ENCODE results near the gene NUDCD3. TPM values are rescaled to one million over a fixed set of nuclear protein-coding genes. Genes with fewer than 3 reads are reported as not detected.

The NUDCD3 gene
- polyA plus RNA-seq, 1 experiment = 61.4 TPM

GRCh38 chr7:44441079-44441478 is 49.4 kb downstream of the NUDCD3 start:
- no peak for DNase-seq (ENCODE audit: low read depth, low spot score)
- no peak overlapping the region for H3K4me3 ChIP-seq (ENCODE audit: low read depth, low read length)
- TF ChIP-seq CTCF (IDR thresholded peaks at IDR 0.05; ENCODE audit: low read depth, low read length) = no peak
- POLR2A ChIA-PET = interaction anchor here (0.5 kb wide), 1 partner anchor 9 kb away, joined by 4 read pairs; no protein-coding TSS in a partner anchor
- CTCF ChIA-PET = interaction anchor here (0.6 kb wide), 1 partner anchor 25 kb away, joined by 3 read pairs; no protein-coding TSS in a partner anchor
- H3K27me3 ChIP-seq (ENCODE audit: control insufficient read depth, insufficient read depth, low read length) = no peaks in the 10 kb centered on the region
- H3K9me3 ChIP-seq (ENCODE audit: control insufficient read depth, insufficient read depth, low read length) = no peaks in the 10 kb centered on the region
- no peak overlapping the region for H3K27ac ChIP-seq (ENCODE audit: low read depth, low read length)

- H3K4me3 ChIP-seq (ENCODE audit: low read depth, low read length) = no peak overlapping the region
- H3K9me3 ChIP-seq (ENCODE audit: control insufficient read depth, insufficient read depth, low read length) = no peaks in the 10 kb centered on the region
- POLR2A ChIA-PET = no interaction called here
- no peak for TF ChIP-seq CTCF (IDR thresholded peaks at IDR 0.05; ENCODE audit: low read depth, low read length)
- H3K27ac ChIP-seq (ENCODE audit: low read depth, low read length) = no peak overlapping the region
- H3K27me3 ChIP-seq (ENCODE audit: control insufficient read depth, insufficient read depth, low read length) = no peaks in the 10 kb centered on the region
- CTCF ChIA-PET = interaction anchor here (0.6 kb wide), 2 partner anchors 25 to 94 kb away, joined by 3 read pairs; no protein-coding TSS in a partner anchor
- no peak for DNase-seq (ENCODE audit: low read depth, low spot score)
Observed at GRCh38 chr7:44440577-44441078, 49.8 kb downstream of the NUDCD3 start.

GRCh38 chr7:44439926-44440325 is 50.5 kb downstream of the NUDCD3 start:
- Histone ChIP-seq H3K4me3 (ENCODE audit: low read depth, low read length) (no peak overlapping the region), H3K27ac (ENCODE audit: low read depth, low read length) (no peak overlapping the region), H3K27me3 (ENCODE audit: control insufficient read depth, insufficient read depth, low read length) (no peaks in the 10 kb centered on the region), H3K9me3 (ENCODE audit: control insufficient read depth, insufficient read depth, low read length) (no peaks in the 10 kb centered on the region)
- ChIA-PET POLR2A (no interaction called here), CTCF (no interaction called here)
- no peak for DNase-seq (ENCODE audit: low read depth, low spot score)
- TF ChIP-seq CTCF (IDR thresholded peaks at IDR 0.05; ENCODE audit: low read depth, low read length) = no peak

GRCh38 chr7:44438816-44439215 is 51.6 kb downstream of the NUDCD3 start:
- H3K9me3 ChIP-seq (ENCODE audit: control insufficient read depth, insufficient read depth, low read length) = no peaks in the 10 kb centered on the region
- no peak for DNase-seq (ENCODE audit: low read depth, low spot score)
- H3K27ac ChIP-seq (ENCODE audit: low read depth, low read length) = no peak overlapping the region
- H3K27me3 ChIP-seq (ENCODE audit: control insufficient read depth, insufficient read depth, low read length) = no peaks in the 10 kb centered on the region
- H3K4me3 ChIP-seq (ENCODE audit: low read depth, low read length) = no peak overlapping the region
- ChIA-PET POLR2A (no interaction called here), CTCF (no interaction called here)
- TF ChIP-seq CTCF (IDR thresholded peaks at IDR 0.05; ENCODE audit: low read depth, low read length) = no peak

- POLR2A ChIA-PET = no interaction called here
- H3K4me3 ChIP-seq (ENCODE audit: low read depth, low read length) = no peak overlapping the region
- no peaks in the 10 kb centered on the region for H3K9me3 ChIP-seq (ENCODE audit: control insufficient read depth, insufficient read depth, low read length)
- H3K27ac ChIP-seq (ENCODE audit: low read depth, low read length) = no peak overlapping the region
- DNase-seq (ENCODE audit: low read depth, low spot score) = no peak
- CTCF ChIA-PET = no interaction called here
- no peaks in the 10 kb centered on the region for H3K27me3 ChIP-seq (ENCODE audit: control insufficient read depth, insufficient read depth, low read length)
- no peak for TF ChIP-seq CTCF (IDR thresholded peaks at IDR 0.05; ENCODE audit: low read depth, low read length)
Observed at GRCh38 chr7:44434201-44434600, 56.3 kb downstream of the NUDCD3 start.

All from AG04450 (cell line).